ENCODE results near the gene GLT1D1.

GLT1D1 gene

GRCh38 chr12:128813883-128814282 lies 39.4 kb upstream of the GLT1D1 start:
- TF ChIP-seq POLR2AphosphoS5 (IDR thresholded peaks at IDR 0.05; ENCODE audit: low read depth, low read length) (no peak), FOXP2 (optimal IDR thresholded peaks at IDR 0.05; ENCODE audit: borderline replicate concordance, extremely low read depth, extremely low read length, insufficient read depth) (no peak), TAF1 (IDR thresholded peaks at IDR 0.05; ENCODE audit: borderline replicate concordance, insufficient read depth, low read length) (no peak), REST (IDR thresholded peaks at IDR 0.05; ENCODE audit: insufficient read depth in 1 of 2, low read depth in 2 of 2, low read length in 2 of 2) (no peak), SIN3A (IDR thresholded peaks at IDR 0.05; ENCODE audit: borderline replicate concordance, insufficient read depth, low read length) (no peak)

- TF ChIP-seq FOXP2 (optimal IDR thresholded peaks at IDR 0.05; ENCODE audit: borderline replicate concordance, extremely low read depth, extremely low read length, insufficient read depth) (no peak), REST (IDR thresholded peaks at IDR 0.05; ENCODE audit: insufficient read depth in 1 of 2, low read depth in 2 of 2, low read length in 2 of 2) (no peak), TAF1 (IDR thresholded peaks at IDR 0.05; ENCODE audit: borderline replicate concordance, insufficient read depth, low read length) (no peak)
Measured at GRCh38 chr12:128814411-128815261, 38.6 kb upstream of the GLT1D1 start.

- TF ChIP-seq SIN3A (IDR thresholded peaks at IDR 0.05; ENCODE audit: borderline replicate concordance, insufficient read depth, low read length) = no peak
- TF ChIP-seq FOXP2 (optimal IDR thresholded peaks at IDR 0.05; ENCODE audit: borderline replicate concordance, extremely low read depth, extremely low read length, insufficient read depth) = no peak
- no peak for TF ChIP-seq REST (IDR thresholded peaks at IDR 0.05; ENCODE audit: insufficient read depth in 1 of 2, low read depth in 2 of 2, low read length in 2 of 2)
- TF ChIP-seq POLR2AphosphoS5 (IDR thresholded peaks at IDR 0.05; ENCODE audit: low read depth, low read length) = no peak
- TF ChIP-seq TAF1 (IDR thresholded peaks at IDR 0.05; ENCODE audit: borderline replicate concordance, insufficient read depth, low read length) = no peak
Measured at GRCh38 chr12:128815779-128816642, 37.3 kb upstream of the GLT1D1 start.

GRCh38 chr12:128816643-128816920 lies 36.7 kb upstream of the GLT1D1 start:
- no peak for TF ChIP-seq FOXP2 (optimal IDR thresholded peaks at IDR 0.05; ENCODE audit: borderline replicate concordance, extremely low read depth, extremely low read length, insufficient read depth)
- no peak for TF ChIP-seq SIN3A (IDR thresholded peaks at IDR 0.05; ENCODE audit: borderline replicate concordance, insufficient read depth, low read length)
- no peak for TF ChIP-seq TAF1 (IDR thresholded peaks at IDR 0.05; ENCODE audit: borderline replicate concordance, insufficient read depth, low read length)

GRCh38 chr12:128817111-128818015 lies 35.9 kb upstream of the GLT1D1 start:
- TF ChIP-seq SIN3A (IDR thresholded peaks at IDR 0.05; ENCODE audit: borderline replicate concordance, insufficient read depth, low read length) = no peak
- no peak for TF ChIP-seq POLR2AphosphoS5 (IDR thresholded peaks at IDR 0.05; ENCODE audit: low read depth, low read length)
- TF ChIP-seq FOXP2 (optimal IDR thresholded peaks at IDR 0.05; ENCODE audit: borderline replicate concordance, extremely low read depth, extremely low read length, insufficient read depth) = no peak
- TF ChIP-seq TAF1 (IDR thresholded peaks at IDR 0.05; ENCODE audit: borderline replicate concordance, insufficient read depth, low read length) = no peak
- no peak for TF ChIP-seq REST (IDR thresholded peaks at IDR 0.05; ENCODE audit: insufficient read depth in 1 of 2, low read depth in 2 of 2, low read length in 2 of 2)

Measured in PFSK-1 (cell line).